DND-41 (cell line): ENCODE measurements around the gene ARHGEF4.

Source experiments
- ATAC-seq: fragments of 200-7000 bp; cut with Tn5 transposase; 3 replicates; pipeline ENCODE4 v1.9.1; 2021; ENCODE audit warnings: low read depth; ENCODE audit not compliant: insufficient read depth
- DNase-seq: peaks from one replicate; pipeline ENCODE4 v3.0.0-alpha.2; 2020
- H2AFZ ChIP-seq: 2 replicates; pipeline ENCODE4 v1.6.0; 2012; ENCODE audit warnings: low read depth, low read length
- H3K27ac ChIP-seq: 2 replicates; pipeline ENCODE4 v1.5.1; 2012; ENCODE audit warnings: low read length, inconsistent platforms
- H3K27me3 ChIP-seq: fragments of 200-600 bp; sonication (generic); 2 replicates; pipeline ENCODE4 v1.6.0; 2012; ENCODE audit warnings: low read length, mild to moderate bottlenecking, inconsistent platforms; ENCODE audit not compliant: insufficient read depth, poor library complexity
- H3K36me3 ChIP-seq: 2 replicates; pipeline ENCODE4 v1.5.1; 2012; ENCODE audit warnings: low read length, inconsistent platforms; ENCODE audit not compliant: insufficient read depth
- H3K4me1 ChIP-seq: 2 replicates; pipeline ENCODE4 v1.5.1; 2012; ENCODE audit warnings: mild to moderate bottlenecking, low read length; ENCODE audit not compliant: insufficient read depth
- H3K4me2 ChIP-seq: 2 replicates; pipeline ENCODE4 v1.6.0; 2012; ENCODE audit warnings: mild to moderate bottlenecking, moderate library complexity, low read length, inconsistent platforms; ENCODE audit not compliant: insufficient read depth
- H3K4me3 ChIP-seq, 2 experiments: fragments of 200-600 bp in 1 of 2; shearing (Covaris generic) in 1 of 2; 2 replicates each; pipeline ENCODE4 v1.5.1; 2012 to 2016; ENCODE audit warnings: inconsistent platforms in 2 of 2, low read length in 2 of 2, mild to moderate bottlenecking in 2 of 2, low read depth in 1 of 2, moderate library complexity in 1 of 2
- H3K79me2 ChIP-seq: 2 replicates; pipeline ENCODE4 v1.6.0; 2012; ENCODE audit warnings: low read length, inconsistent platforms; ENCODE audit not compliant: insufficient read depth
- H3K9ac ChIP-seq: 2 replicates; pipeline ENCODE4 v1.6.0; 2012; ENCODE audit warnings: low read depth, mild to moderate bottlenecking, inconsistent platforms, low read length, moderate library complexity
- H3K9me3 ChIP-seq: 2 replicates; pipeline ENCODE4 v1.5.1; 2012; ENCODE audit warnings: low read length, moderate library complexity, mild to moderate bottlenecking, inconsistent platforms; ENCODE audit not compliant: insufficient read depth, severe bottlenecking
- H4K20me1 ChIP-seq: 2 replicates; pipeline ENCODE4 v1.6.0; 2012; ENCODE audit warnings: low read length; ENCODE audit not compliant: insufficient read depth
- CTCF ChIP-seq: IDR thresholded peaks from 2 replicates; pipeline ENCODE4 v1.5.1; 2012; ENCODE audit warnings: borderline replicate concordance, low read length, moderate library complexity, mild to moderate bottlenecking; ENCODE audit not compliant: poor library complexity, severe bottlenecking; ENCODE audit errors: extremely low read depth
- EZH2 ChIP-seq: IDR thresholded peaks from 3 replicates; pipeline ENCODE4 v1.6.1; 2012; ENCODE audit warnings: borderline replicate concordance, low read depth, mild to moderate bottlenecking, moderate library complexity, low read length, inconsistent platforms; ENCODE audit not compliant: severe bottlenecking

Gene ARHGEF4

DNA sequence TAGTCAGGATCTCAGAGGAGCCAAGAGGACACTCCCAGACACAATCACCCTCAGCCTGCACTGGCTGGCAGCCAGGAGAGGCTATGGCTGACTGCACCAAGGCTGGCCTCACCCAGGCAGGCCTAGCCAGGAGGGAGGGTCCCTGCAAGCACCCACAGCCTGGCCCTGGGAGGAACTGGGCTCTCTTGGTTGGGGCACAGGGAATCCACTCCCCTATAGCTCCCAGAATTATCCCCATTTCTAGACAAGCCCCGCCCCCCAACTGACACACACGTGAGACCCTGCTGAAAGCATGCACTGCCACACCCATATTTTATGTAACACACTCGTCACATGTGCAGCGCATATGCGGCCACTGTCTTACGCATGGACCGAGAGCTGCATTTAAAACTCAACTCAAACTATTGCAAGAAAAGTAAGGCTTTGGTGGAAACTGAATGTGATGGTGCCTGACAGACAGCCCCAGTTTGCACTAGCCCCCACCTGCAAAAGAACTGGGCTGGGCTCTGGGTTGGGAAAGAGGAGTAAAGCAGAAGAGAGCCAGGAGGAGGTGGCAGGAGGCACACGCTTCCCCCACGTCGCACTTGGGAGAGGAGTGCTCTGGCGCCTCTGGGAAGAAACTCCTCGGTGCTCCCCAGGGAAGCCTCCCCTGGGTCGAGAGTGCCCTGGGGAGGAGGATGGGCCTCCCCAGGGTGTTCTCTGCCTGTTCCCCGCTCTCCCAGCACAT lies 28.9 kb upstream of the ARHGEF4 start:
- Histone ChIP-seq H3K4me2 (no peak overlapping the region), H4K20me1 (no peaks in the 10 kb centered on the region), H3K36me3 (no peaks in the 10 kb centered on the region), H3K79me2 (no peaks in the 10 kb centered on the region), H3K27ac (no peak overlapping the region), H3K4me3 (no peak overlapping the region), H3K4me1 (no peaks in the 10 kb centered on the region), H2AFZ (no peak overlapping the region), H3K27me3 (no peaks in the 10 kb centered on the region), H3K9me3 (no peaks in the 10 kb centered on the region), H3K9ac (no peak overlapping the region)
- no peak for ATAC-seq
- DNase-seq, result no peak
- no peak for TF ChIP-seq CTCF
- no peak for TF ChIP-seq EZH2

DNA sequence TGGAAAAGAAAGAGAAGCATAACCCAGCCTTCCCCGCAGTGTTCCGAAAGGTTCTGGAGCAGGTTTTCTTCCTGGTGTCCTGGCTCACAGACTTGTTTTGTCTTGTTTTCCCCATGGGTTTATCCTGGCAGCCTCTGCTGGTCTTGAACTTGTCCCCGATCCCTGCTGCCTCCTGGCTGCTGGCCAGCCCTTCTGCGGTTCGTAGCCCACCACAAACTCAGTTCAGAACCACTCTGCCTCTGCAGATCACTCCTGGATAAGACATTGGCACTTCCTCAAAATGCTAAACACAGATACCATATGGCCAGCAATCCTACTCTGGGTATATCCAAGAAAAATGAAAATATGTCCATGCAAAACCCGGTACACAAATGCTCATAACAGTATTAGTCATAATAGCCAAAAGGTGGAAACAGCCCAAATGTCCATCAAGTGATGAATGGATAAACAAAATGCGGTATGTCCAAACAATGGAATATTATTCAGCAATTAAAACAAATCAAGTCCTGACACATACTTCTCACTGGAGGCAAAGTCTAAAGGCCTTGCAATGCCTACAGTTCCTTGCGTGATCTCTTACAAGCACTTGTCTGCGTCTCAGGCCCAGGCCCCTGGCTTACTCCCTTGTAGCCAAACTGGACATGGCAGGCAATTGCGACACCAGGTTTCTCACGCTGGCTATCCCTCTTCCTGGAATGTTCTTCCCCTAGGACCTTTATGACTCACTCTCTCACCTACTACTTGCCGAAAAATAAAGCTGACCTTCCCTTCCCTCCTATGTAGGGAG lies 28.0 kb upstream of the ARHGEF4 start:
- H2AFZ ChIP-seq, result no peak overlapping the region
- H3K4me3 ChIP-seq, result no peak overlapping the region
- no peaks in the 10 kb centered on the region for H3K36me3 ChIP-seq
- no peaks in the 10 kb centered on the region for H3K79me2 ChIP-seq
- DNase-seq, result peak; percentile 47
- no peaks in the 10 kb centered on the region for H4K20me1 ChIP-seq
- TF ChIP-seq EZH2 (no peak), CTCF (no peak)
- H3K9me3 ChIP-seq, result no peaks in the 10 kb centered on the region
- H3K27ac ChIP-seq, result no peak overlapping the region
- H3K9ac ChIP-seq, result no peak overlapping the region
- H3K27me3 ChIP-seq, result no peaks in the 10 kb centered on the region
- peak; percentile 58; the same call in 2 of the 3 replicates for ATAC-seq
- H3K4me1 ChIP-seq, result no peaks in the 10 kb centered on the region
- no peak overlapping the region for H3K4me2 ChIP-seq

DNA sequence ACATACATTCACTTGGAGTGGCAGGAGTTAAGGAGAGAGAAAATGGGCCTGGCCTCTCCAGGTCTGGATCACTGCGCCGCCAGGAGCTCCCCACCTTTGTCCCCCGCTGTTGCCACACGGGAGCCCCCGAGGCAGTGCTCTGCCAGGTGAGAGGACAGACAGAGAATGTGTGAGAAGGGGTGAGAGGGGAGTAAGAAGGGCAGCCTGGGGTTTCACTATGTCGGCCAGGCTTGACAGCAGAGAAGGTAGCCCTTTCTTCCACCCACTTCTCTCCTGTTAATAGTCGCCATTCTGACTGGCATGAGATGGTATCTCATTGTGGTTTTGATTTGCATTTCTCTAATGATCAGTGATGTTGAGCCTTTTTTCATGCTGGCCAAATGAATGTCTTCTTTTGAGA lies 26.2 kb upstream of the ARHGEF4 start:
- Histone ChIP-seq H3K27me3 (no peaks in the 10 kb centered on the region), H3K9ac (no peak overlapping the region), H3K79me2 (no peaks in the 10 kb centered on the region), H2AFZ (no peak overlapping the region), H3K4me1 (no peaks in the 10 kb centered on the region), H3K4me2 (no peak overlapping the region), H3K36me3 (no peaks in the 10 kb centered on the region), H3K9me3 (no peaks in the 10 kb centered on the region), H3K4me3 (no peak overlapping the region), H4K20me1 (no peaks in the 10 kb centered on the region), H3K27ac (no peak overlapping the region)
- no peak for TF ChIP-seq CTCF
- TF ChIP-seq EZH2, result no peak
- ATAC-seq (no peak), DNase-seq (no peak)
